ENCODE data around the gene SLC46A1.

- TF ChIP-seq, protein P1, sequence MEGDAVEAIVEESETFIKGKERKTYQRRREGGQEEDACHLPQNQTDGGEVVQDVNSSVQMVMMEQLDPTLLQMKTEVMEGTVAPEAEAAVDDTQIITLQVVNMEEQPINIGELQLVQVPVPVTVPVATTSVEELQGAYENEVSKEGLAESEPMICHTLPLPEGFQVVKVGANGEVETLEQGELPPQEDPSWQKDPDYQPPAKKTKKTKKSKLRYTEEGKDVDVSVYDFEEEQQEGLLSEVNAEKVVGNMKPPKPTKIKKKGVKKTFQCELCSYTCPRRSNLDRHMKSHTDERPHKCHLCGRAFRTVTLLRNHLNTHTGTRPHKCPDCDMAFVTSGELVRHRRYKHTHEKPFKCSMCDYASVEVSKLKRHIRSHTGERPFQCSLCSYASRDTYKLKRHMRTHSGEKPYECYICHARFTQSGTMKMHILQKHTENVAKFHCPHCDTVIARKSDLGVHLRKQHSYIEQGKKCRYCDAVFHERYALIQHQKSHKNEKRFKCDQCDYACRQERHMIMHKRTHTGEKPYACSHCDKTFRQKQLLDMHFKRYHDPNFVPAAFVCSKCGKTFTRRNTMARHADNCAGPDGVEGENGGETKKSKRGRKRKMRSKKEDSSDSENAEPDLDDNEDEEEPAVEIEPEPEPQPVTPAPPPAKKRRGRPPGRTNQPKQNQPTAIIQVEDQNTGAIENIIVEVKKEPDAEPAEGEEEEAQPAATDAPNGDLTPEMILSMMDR (IDR thresholded peaks at IDR 0.05; ENCODE audit: borderline replicate concordance, extremely low read depth, low read length, poor library complexity, severe bottlenecking), result no peak
- no peak for TF ChIP-seq EZH2 (IDR thresholded peaks at IDR 0.05; ENCODE audit: borderline replicate concordance, low read depth, low read length, severe bottlenecking)
Measured at GRCh38 chr17:28346199-28346580, 59.8 kb downstream of the SLC46A1 start.
